CD4-positive, alpha-beta T cell treated with Interleukin-1 beta for 1 hour (primary cell): ENCODE measurements around the gene GLA.

Experiments
- DNase-seq, 2 donors: peaks; one replicate each; pipeline ENCODE4 v3.0.0-alpha.2; 2020 to 2022

The GLA gene

GRCh38 chrX:101395789-101396188, 11.9 kb downstream of the GLA start:
- no peak for DNase-seq

- no peak for DNase-seq
Observed at GRCh38 chrX:101394372-101394771, 13.4 kb downstream of the GLA start.

DNA sequence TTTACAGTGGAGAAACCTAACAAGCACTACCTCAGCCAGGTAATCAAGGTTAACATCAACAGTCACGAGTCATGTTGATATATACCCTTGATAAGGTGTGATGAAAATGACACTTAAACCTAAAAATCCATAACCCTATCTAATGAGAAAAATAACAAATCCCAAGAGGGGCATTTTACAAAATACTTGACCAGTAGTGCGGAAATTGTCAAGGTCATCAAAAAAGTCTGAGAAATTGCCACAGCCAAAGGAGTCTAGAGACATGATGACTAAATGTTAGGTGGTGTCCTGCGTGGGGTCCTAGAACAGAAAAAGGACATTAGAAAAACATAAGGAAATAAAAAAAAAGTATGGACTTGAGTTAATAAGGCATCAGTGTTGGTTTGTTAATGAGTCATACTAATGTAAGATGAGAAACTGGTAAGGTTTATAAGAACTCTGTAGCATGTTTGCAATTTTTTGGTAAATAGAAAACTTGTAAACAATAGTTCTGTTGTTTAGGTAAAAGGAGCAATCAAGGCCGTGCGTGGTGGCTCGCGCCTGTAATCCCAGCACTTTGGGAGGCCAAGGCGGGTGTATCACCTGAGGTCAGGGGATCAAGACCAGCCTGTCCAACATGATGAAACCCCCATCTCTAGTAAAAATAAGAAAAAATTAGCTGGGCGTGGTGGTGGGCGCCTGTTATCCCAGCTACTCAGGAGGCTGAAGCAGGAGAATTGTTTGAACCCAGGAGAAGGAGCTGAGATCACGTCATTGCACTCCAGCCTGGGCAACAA, 14.0 kb downstream of the GLA start:
- no peak for DNase-seq

GRCh38 chrX:101391831-101392230, 15.9 kb downstream of the GLA start:
- DNase-seq = no peak

GRCh38 chrX:101390664-101391525, 16.8 kb downstream of the GLA start, which contains the start of gene RPL36A:
RPL36A (plus strand) TSS chrX:101391011; CDS start chrX:101391044, 33 bp downstream.
- peak; percentile 85 to 87 for DNase-seq

GRCh38 chrX:101388604-101389003, 19.1 kb downstream of the GLA start:
- DNase-seq = no peak

DNA sequence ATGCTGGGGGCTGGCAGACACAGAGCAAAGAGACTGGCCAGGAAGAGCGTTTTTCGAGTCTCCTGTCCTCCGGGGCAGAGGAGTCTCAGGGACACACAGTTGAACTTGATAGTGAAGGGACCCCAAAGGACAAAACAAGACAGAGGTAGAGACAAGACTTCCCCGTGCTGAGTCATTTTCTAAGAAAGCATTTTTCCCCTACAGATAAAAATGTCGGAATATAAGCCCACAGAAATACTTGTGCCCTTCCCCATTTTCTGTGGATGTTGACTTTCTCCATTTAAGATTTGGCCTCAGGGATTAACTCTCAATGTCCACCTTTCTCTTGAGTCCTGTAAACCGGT, 21.2 kb downstream of the GLA start:
- DNase-seq = no peak

GRCh38 chrX:101385795-101386541, 21.8 kb downstream of the GLA start, which contains the start of gene BTK:
BTK (minus strand) TSS chrX:101386191; CDS start chrX:101375284, 10,907 bp downstream.
- DNase-seq = peak in 1 of 2 donors; percentile 45

DNA sequence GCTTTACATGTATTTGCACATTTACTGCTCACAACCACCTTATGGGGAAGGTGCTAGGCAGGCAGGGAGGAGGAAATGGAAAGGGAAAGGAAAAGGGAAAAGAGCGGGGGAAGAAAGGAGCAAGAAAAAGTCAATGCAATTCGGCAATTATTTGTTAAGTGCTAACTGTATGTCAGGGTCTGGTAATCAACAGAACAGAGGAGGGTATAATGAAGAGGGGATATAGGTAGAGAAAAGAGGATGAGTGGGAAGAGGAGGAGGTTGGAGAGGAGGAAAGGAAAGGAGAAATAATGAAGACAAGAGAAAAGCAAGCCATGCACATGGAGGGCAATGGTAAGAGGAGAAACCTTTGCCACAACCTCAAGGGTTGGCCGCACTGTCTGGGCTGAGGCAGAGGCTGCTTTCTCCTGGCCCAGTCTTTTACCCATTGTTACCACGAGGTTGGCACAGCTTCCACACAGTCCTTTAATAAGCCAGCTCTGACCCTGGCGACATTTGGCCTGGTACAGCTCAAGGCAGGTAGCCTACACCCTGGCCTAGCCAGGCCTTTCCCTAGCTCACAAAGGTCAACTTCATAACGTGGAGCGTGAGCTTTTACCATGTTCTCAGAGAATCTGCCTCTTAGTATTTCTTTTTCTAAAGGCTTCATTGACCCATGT, 22.6 kb downstream of the GLA start:
- no peak for DNase-seq

DNA sequence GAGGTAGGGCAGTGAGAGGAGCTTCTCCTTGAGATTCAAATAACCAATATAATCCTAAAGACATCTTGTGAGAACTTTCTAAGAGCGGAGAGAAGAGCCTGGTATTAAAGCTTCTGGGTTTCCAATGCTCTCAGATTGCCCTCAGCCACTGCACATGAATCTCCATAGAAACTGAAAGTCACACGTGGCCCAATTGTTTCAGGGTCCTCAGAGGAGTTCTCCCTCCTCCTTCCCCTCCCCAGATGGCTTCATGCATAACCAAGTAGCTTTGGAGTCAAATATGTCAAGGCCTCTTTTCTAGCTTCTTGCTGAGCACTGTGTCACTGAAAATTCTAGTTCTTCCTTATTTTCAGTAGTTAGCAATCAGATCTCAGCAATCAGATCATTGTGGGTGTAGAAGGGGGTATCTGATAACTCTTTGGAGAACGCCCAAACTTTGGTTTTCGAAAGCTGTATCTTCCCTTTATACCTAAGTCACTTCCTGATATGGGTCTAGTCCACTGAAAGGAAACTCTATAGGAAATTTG, 24.0 kb downstream of the GLA start:
- peak in 1 of 2 donors; percentile 14 for DNase-seq

DNA sequence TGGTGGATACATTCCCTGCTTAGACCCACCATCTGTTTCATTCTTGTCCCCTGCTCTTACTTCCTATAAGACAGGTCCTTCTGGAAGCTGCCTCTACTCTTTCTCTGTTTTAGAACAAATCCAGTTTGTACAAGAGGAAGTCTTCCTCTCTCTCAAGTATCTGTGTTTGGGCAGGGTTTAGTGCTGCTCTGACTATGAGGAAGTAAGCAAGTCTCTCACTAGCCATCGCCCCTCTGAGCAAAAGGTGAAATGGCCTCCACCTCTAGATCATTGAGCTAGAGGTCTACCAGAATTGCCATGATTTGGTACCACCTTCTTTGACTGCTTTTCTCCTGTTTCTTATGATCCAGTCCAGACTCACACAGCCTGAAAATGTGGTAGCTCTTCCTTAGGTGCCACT, 30.2 kb downstream of the GLA start:
- no peak for DNase-seq

GRCh38 chrX:101370888-101371504, 36.7 kb downstream of the GLA start:
- DNase-seq = no peak

GRCh38 chrX:101369687-101370086, 38.0 kb downstream of the GLA start:
- DNase-seq = no peak

- no peak for DNase-seq
Observed at GRCh38 chrX:101368800-101369199, 38.9 kb downstream of the GLA start.

- DNase-seq = no peak
Observed at GRCh38 chrX:101365301-101365795, 42.4 kb downstream of the GLA start.

- no peak for DNase-seq
Observed at GRCh38 chrX:101362757-101363156, 45.0 kb downstream of the GLA start.

- DNase-seq = no peak
Observed at GRCh38 chrX:101362116-101362515, 45.6 kb downstream of the GLA start.

DNA sequence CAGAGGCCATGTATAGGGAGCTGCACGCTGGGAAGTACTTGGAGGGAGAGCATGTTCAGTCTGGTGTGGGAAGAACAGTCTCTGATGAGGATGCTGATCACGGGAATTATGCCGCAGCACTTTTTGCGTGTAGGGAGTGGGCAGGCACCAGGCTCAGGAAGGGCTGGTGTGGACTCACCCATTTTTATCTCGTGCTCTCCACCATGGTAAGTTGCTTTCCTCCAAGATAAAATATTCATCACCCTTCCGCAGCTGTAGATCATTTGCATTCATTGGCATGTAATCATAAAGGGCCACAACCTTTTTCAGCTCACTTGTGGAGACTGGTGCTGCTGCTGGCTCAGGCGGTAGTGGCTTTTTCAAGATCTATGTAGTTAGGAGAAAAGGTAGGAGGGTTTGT, 47.3 kb downstream of the GLA start:
- DNase-seq = no peak

GRCh38 chrX:101359966-101360365, 47.8 kb downstream of the GLA start:
- DNase-seq = no peak

DNA sequence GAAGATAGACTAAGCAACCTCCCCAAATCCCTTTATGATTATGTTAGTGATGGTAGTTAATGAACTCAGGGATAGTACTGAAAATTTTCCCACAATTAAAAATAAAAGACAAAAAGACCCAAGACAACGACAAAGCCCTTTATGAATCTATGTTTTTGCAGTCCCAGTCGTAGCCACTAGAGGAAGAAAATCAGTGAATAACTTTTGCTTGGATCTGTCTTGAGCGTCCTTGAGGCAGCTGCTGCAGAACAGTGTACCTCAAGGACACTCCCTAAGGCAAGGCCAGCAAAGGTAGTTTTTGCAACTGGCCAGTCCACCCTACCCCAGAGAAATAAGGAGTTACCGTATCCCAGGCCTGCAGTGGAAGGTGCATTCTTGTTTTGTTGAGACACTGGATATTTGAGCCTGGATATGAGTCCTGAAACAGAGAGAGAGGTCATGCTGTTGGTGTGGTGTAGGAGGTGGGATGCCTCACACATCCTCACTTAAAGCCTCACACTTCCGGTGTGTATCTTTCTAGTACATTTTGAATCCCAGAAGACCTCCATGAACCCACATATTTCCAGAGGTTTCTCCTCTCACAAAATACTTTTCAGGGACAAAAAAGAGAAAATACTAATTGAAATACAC, 50.4 kb downstream of the GLA start:
- no peak for DNase-seq

- DNase-seq = no peak
Observed at GRCh38 chrX:101349193-101349562, 58.5 kb downstream of the GLA start.
